Stomach (tissue), 4 donors: Measurements from ENCODE around the gene DICER1.

ENCODE experiments used
- CTCF ChIP-seq, 7 experiments: fragments of 450-650 bp in 4 of 7; fragments of 200-600 bp in 3 of 7; sonication (generic) in 3 of 7; IDR thresholded peaks; one replicate each; pipeline ENCODE4 v1.5.1; 2016 to 2019; ENCODE audit warnings: antibody characterized with exemption in 7 of 7, control low read depth in 2 of 7, mild to moderate bottlenecking in 1 of 7
- EP300 ChIP-seq: sonication (generic); formaldehyde crosslinking; IDR thresholded peaks from one replicate; pipeline ENCODE4 v1.6.1; 2017; ENCODE audit warnings: antibody characterized with exemption
- POLR2AphosphoS5 ChIP-seq, 3 donors: sonication (generic); formaldehyde crosslinking; IDR thresholded peaks; one replicate each; pipeline ENCODE4 v1.6.1; 2016; ENCODE audit warnings: antibody characterized with exemption in 3 of 3

- TF ChIP-seq CTCF (IDR thresholded peaks at IDR 0.05): no peak
- TF ChIP-seq EP300: no peak
- TF ChIP-seq POLR2AphosphoS5 (IDR thresholded peaks at IDR 0.05): no peak
These were observed 55.3 kb downstream of the DICER1 start for GRCh38 chr14:95101736-95102679.
